Glutamatergic neuron (in vitro differentiated cells): ENCODE data around the gene KMT5B. TPM values are rescaled to one million over a fixed set of nuclear protein-coding genes. Genes with fewer than 3 reads are reported as not detected.
A peak's percentile ranks its signal among the peaks of the same experiment; 100 is the strongest.

Source experiments
- DNase-seq: peaks from one replicate; pipeline ENCODE4 v3.0.0; 2022
- H3K27ac Mint-ChIP-seq: one replicate; pipeline ENCODE4 v1.8.0; 2020; ENCODE audit warnings: mild to moderate bottlenecking, mixed read lengths, inconsistent platforms; ENCODE audit not compliant: unreplicated experiment
- H3K27me3 Mint-ChIP-seq: one replicate; pipeline ENCODE4 v1.8.0; 2020; ENCODE audit warnings: mild to moderate bottlenecking, moderate library complexity, mixed read lengths, inconsistent platforms; ENCODE audit not compliant: unreplicated experiment
- H3K36me3 Mint-ChIP-seq: one replicate; pipeline ENCODE4 v1.8.0; 2020; ENCODE audit warnings: mild to moderate bottlenecking, mixed read lengths, inconsistent platforms; ENCODE audit not compliant: unreplicated experiment
- H3K4me1 Mint-ChIP-seq: one replicate; pipeline ENCODE4 v1.8.0; 2020; ENCODE audit warnings: mild to moderate bottlenecking, low read depth, mixed read lengths, inconsistent platforms; ENCODE audit not compliant: unreplicated experiment
- H3K4me3 Mint-ChIP-seq: one replicate; pipeline ENCODE4 v1.8.0; 2020; ENCODE audit warnings: mild to moderate bottlenecking, mixed read lengths, inconsistent platforms; ENCODE audit not compliant: unreplicated experiment
- H3K9me3 Mint-ChIP-seq: one replicate; pipeline ENCODE4 v1.8.0; 2020; ENCODE audit warnings: mild to moderate bottlenecking, moderate library complexity, mixed read lengths, inconsistent platforms; ENCODE audit not compliant: unreplicated experiment
- total RNA-seq: library from RNA; stranded (reverse); fragmentation: NEBNext Ultra II Directional; extraction: Animal tissue kit (Norgen Biotek cat#: 25700); gene quantifications from one replicate; pipeline ENCODE4 v1.2.1, GENCODE V29; 2021; ENCODE audit not compliant: unreplicated experiment
- TF ChIP-seq, protein P1 (sequence below): fragments of 200-600 bp; sonication (generic); IDR thresholded peaks from one replicate; pipeline ENCODE4 v1.5.0; 2021; ENCODE audit not compliant: partially characterized antibody, unreplicated experiment

The KMT5B gene
- total RNA-seq, 1 donor from 2014 or later: 77.4 TPM

DNA sequence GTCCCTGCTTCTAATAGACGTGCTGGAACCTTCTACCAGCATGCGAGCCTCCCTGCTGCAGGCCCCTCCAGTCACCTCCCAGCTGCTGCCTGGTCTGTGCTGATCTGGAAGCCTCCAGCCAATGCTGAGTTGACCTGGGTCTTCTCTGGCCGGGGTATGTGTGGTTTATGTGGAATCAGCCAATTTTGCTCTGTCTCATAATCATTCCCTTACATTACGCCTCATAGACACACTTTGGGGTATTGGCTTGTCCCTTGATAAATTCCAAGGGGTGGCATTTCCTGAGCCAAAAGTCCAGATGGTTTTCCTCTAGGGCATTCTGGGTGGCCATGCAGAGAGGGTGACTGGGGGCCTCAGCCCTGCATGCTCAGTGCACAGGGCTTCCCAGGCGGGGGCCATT, 8.3 kb upstream of the KMT5B start:
- Mint-ChIP-seq H3K27ac (no peak overlapping the region), H3K4me3 (no peak overlapping the region), H3K4me1 (no peaks in the 10 kb centered on the region), H3K9me3 (peaks cover 3% of the 10 kb centered on the region), H3K27me3 (peaks cover 2% of the 10 kb centered on the region), H3K36me3 (peaks cover 11% of the 10 kb centered on the region)
- DNase-seq: no peak
- TF ChIP-seq, protein P1, sequence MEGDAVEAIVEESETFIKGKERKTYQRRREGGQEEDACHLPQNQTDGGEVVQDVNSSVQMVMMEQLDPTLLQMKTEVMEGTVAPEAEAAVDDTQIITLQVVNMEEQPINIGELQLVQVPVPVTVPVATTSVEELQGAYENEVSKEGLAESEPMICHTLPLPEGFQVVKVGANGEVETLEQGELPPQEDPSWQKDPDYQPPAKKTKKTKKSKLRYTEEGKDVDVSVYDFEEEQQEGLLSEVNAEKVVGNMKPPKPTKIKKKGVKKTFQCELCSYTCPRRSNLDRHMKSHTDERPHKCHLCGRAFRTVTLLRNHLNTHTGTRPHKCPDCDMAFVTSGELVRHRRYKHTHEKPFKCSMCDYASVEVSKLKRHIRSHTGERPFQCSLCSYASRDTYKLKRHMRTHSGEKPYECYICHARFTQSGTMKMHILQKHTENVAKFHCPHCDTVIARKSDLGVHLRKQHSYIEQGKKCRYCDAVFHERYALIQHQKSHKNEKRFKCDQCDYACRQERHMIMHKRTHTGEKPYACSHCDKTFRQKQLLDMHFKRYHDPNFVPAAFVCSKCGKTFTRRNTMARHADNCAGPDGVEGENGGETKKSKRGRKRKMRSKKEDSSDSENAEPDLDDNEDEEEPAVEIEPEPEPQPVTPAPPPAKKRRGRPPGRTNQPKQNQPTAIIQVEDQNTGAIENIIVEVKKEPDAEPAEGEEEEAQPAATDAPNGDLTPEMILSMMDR: no peak

DNA sequence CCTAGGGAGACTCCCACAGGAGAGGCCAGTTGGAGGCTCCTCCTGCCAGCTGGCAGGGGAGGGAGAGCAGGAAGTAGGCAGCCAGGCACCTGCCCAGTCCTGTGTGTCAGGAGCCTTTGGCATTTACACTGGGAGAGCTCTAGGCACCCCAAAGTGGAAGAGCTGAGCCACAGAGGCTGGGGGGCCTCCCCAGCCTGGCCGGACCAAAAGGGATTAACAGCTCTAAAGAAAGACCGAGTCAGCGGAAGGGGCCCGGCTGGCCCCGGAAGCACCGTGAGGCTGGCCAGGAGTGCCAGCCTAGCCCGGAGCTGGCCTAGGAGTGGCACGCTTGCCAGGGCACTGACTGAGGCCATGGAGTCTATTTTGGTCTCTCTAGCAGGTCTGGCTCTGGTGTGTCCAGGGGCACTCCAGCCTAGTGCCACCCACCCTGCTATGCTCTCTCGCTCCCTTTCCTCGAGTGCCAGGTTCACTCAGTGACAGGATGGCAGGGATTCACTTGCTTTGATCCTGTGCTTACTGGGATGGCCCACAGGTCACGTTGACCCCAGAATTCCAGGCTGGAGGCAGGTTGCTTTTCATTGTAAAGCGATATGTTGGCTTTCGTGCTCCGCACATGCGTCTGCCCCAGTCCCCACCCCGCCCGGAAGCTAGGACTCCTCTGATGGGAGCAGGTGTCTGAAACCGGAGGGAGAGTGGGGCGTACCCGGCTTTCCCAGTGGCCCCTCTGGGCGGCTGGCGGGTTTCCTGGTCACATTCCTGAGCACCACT, 3.3 kb upstream of the KMT5B start:
- H3K36me3 Mint-ChIP-seq: peaks cover 4% of the 10 kb centered on the region
- no peak overlapping the region for H3K27ac Mint-ChIP-seq

DNA sequence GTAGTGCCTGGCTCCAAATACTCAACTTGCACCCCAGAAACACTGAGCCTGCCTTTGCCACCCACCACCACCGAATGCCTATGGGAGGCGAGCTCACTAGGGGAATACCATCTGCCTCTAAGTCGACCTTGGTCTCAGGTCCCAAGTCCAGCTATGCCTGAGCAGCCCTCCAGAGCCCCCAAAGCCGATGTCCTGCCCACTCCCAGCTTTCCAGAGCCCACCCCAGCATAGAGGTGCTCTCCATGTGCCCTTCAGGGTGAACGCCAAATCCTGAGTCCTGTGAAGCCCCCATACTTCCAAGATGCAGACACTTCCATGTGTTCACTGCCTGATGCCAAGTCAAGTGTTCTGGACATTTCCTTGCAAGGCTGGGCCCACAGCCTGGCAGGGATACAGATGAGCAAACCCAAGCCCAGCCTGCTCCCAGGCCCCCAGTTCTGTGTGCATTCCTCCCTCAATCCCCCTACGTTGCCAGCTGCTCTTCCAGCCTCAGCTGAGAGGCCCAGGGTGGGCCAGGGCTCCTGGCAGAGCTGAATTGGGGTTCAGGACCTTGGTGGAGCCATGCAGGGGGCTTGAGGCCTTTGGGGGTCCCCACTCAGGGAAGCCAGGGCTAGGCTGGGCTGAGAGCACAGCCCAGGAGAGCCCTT, 2.6 kb upstream of the KMT5B start:
- DNase-seq: no peak
- peaks cover 19% of the 10 kb centered on the region for H3K27me3 Mint-ChIP-seq
- H3K36me3 Mint-ChIP-seq: peaks cover 4% of the 10 kb centered on the region
- H3K4me3 Mint-ChIP-seq: peak overlapping the region; percentile 76
- TF ChIP-seq, protein P1: no peak
- peaks cover 21% of the 10 kb centered on the region for H3K4me1 Mint-ChIP-seq
- peak overlapping the region; percentile 77 for H3K27ac Mint-ChIP-seq
- peaks cover 19% of the 10 kb centered on the region for H3K9me3 Mint-ChIP-seq

More for the DNA sequence above, 3.3 kb upstream of the KMT5B start:
- TF ChIP-seq, protein P1: no peak
- no peak for DNase-seq
- H3K4me1 Mint-ChIP-seq: peaks cover 14% of the 10 kb centered on the region
- no peak overlapping the region for H3K4me3 Mint-ChIP-seq
- H3K9me3 Mint-ChIP-seq: peaks cover 19% of the 10 kb centered on the region
- peaks cover 19% of the 10 kb centered on the region for H3K27me3 Mint-ChIP-seq

DNA sequence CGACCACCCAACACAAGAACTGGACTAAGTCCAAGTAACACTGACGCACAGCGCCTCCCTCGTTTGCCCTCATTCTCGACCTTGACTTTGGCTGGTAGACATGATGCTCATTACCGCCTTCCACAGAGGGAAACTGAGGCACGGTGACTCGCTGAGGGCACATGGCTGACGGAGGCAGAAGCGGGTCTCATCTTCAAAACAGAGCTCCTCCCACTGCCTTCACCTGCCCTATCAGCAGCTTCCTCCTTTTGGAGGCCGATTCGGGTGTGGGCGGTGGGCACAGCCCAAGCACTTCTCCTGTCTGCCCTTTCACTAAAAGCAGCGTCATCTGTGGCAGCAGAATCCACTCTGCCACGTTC, 2.0 kb upstream of the KMT5B start:
- peak overlapping the region; percentile 77 for H3K27ac Mint-ChIP-seq
- peaks cover 19% of the 10 kb centered on the region for H3K9me3 Mint-ChIP-seq
- no peak for DNase-seq
- TF ChIP-seq, protein P1: no peak
- H3K36me3 Mint-ChIP-seq: peaks cover 4% of the 10 kb centered on the region
- peak overlapping the region; percentile 76 for H3K4me3 Mint-ChIP-seq
- peaks cover 24% of the 10 kb centered on the region for H3K4me1 Mint-ChIP-seq
- H3K27me3 Mint-ChIP-seq: peaks cover 19% of the 10 kb centered on the region
